Gastroesophageal sphincter (tissue), 3 donors: ENCODE results near the gene SPECC1L.

Experiments
- EP300 ChIP-seq: sonication (generic); formaldehyde crosslinking; IDR thresholded peaks from one replicate; pipeline ENCODE4 v1.6.1; 2017; ENCODE audit warnings: antibody characterized with exemption, mild to moderate bottlenecking
- POLR2A ChIP-seq, 2 donors: fragments of 450-650 bp; IDR thresholded peaks; one replicate each; pipeline ENCODE4 v1.6.1; 2017; ENCODE audit warnings: antibody characterized with exemption in 2 of 2, mild to moderate bottlenecking in 2 of 2, moderate library complexity in 1 of 2
- POLR2AphosphoS5 ChIP-seq: sonication (generic); formaldehyde crosslinking; IDR thresholded peaks from one replicate; pipeline ENCODE4 v1.6.1; 2017; ENCODE audit warnings: antibody characterized with exemption
- TF ChIP-seq, protein P1 (sequence below), 4 experiments: fragments of 200-600 bp in 2 of 4; fragments of 450-650 bp in 2 of 4; sonication (generic) in 1 of 4; IDR thresholded peaks; one replicate each; pipeline ENCODE4 v1.5.1; 2017 to 2019; ENCODE audit warnings: antibody characterized with exemption in 4 of 4, mild to moderate bottlenecking in 2 of 4, moderate library complexity in 2 of 4

DNA sequence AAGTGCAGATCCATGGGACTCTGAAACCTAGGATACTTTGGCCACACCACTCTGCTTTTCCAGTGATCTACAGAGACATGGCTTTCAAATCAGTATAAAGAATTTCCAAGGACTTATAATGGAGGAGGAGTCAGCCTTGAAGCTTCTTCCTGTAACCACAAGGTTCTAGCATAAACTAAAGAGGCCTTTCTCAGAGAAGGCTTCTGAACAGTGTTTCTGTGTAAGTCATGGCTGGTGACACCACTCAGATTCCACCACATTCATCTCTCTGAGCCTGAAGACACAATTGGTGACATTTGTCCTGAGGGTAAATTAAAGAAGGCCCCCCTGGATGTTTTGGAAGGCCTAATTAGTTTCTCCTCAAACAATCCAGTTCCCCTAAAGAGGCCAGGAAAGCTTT, 127.8 kb downstream of the SPECC1L start:
- TF ChIP-seq, protein P1, sequence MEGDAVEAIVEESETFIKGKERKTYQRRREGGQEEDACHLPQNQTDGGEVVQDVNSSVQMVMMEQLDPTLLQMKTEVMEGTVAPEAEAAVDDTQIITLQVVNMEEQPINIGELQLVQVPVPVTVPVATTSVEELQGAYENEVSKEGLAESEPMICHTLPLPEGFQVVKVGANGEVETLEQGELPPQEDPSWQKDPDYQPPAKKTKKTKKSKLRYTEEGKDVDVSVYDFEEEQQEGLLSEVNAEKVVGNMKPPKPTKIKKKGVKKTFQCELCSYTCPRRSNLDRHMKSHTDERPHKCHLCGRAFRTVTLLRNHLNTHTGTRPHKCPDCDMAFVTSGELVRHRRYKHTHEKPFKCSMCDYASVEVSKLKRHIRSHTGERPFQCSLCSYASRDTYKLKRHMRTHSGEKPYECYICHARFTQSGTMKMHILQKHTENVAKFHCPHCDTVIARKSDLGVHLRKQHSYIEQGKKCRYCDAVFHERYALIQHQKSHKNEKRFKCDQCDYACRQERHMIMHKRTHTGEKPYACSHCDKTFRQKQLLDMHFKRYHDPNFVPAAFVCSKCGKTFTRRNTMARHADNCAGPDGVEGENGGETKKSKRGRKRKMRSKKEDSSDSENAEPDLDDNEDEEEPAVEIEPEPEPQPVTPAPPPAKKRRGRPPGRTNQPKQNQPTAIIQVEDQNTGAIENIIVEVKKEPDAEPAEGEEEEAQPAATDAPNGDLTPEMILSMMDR (IDR thresholded peaks at IDR 0.05): no peak
- no peak for TF ChIP-seq POLR2AphosphoS5
- no peak for TF ChIP-seq POLR2A (IDR thresholded peaks at IDR 0.05)
- TF ChIP-seq EP300: no peak
